ENCODE data around the gene PIK3R2. TPM values are rescaled to one million over a fixed set of nuclear protein-coding genes. Genes with fewer than 3 reads are reported as not detected.

PIK3R2 gene
- polyA plus RNA-seq, 1 donor (not counting 4 experiments of a cell fraction or from before 2014, with no cell fraction given): 13.9 TPM

- Histone ChIP-seq H3K9ac (ENCODE audit: control insufficient read depth, extremely low read depth, insufficient read depth, low read length) (no peak overlapping the region), H3K27me3 (ENCODE audit: control insufficient read depth, extremely low read depth, insufficient read depth, low read length) (peaks cover 10% of the 10 kb centered on the region), H3K36me3 (ENCODE audit: control insufficient read depth in 2 of 2, extremely low read depth in 1 of 2, insufficient read depth in 2 of 2, low read length in 2 of 2) (no peaks in the 10 kb centered on the region), H3K79me2 (ENCODE audit: control insufficient read depth, insufficient read depth, low read length) (no peaks in the 10 kb centered on the region), H3K27ac (ENCODE audit: control insufficient read depth, insufficient read depth, low read length) (no peak overlapping the region), H3K9me1 (ENCODE audit: control insufficient read depth, extremely low read depth, insufficient read depth, low read length) (no peaks in the 10 kb centered on the region), H3K4me2 (ENCODE audit: control insufficient read depth, extremely low read depth, insufficient read depth, low read depth, low read length) (no peak overlapping the region), H3K9me3 (ENCODE audit: control insufficient read depth, low read depth, low read length) (no peaks in the 10 kb centered on the region), H3K4me3 (ENCODE audit: control insufficient read depth in 2 of 3, extremely low read depth in 1 of 3, insufficient read depth in 2 of 3, low read depth in 1 of 3, low read length in 3 of 3) (no peak overlapping the region), H3K4me1 (ENCODE audit: control insufficient read depth, extremely low read depth, insufficient read depth, low read length) (peaks cover 16% of the 10 kb centered on the region), H4K20me1 (ENCODE audit: control insufficient read depth, extremely low read depth, insufficient read depth, low read length) (no peaks in the 10 kb centered on the region), H2AFZ (ENCODE audit: control insufficient read depth, low read length) (no peak overlapping the region)
- DNase-seq (ENCODE audit: low read depth, low spot score) (no peak), FAIRE-seq (no peak)
- dilution Hi-C loops (cut with MboI; ENCODE audit: extremely low pct_ligation_motif_present, low sequenced_read_pairs): no loop called here
- no peak for TF ChIP-seq EZH2 (IDR thresholded peaks at IDR 0.05; ENCODE audit: low read length)
- TF ChIP-seq, protein P1, sequence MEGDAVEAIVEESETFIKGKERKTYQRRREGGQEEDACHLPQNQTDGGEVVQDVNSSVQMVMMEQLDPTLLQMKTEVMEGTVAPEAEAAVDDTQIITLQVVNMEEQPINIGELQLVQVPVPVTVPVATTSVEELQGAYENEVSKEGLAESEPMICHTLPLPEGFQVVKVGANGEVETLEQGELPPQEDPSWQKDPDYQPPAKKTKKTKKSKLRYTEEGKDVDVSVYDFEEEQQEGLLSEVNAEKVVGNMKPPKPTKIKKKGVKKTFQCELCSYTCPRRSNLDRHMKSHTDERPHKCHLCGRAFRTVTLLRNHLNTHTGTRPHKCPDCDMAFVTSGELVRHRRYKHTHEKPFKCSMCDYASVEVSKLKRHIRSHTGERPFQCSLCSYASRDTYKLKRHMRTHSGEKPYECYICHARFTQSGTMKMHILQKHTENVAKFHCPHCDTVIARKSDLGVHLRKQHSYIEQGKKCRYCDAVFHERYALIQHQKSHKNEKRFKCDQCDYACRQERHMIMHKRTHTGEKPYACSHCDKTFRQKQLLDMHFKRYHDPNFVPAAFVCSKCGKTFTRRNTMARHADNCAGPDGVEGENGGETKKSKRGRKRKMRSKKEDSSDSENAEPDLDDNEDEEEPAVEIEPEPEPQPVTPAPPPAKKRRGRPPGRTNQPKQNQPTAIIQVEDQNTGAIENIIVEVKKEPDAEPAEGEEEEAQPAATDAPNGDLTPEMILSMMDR (optimal IDR thresholded peaks at IDR 0.05 in 1 of 3, IDR thresholded peaks at IDR 0.05 in 1 of 3, conservative IDR thresholded peaks at IDR 0.05 in 1 of 3; ENCODE audit: extremely low read depth in 1 of 3, insufficient read depth in 2 of 3, low read length in 3 of 3): no peak
Measured at GRCh38 chr19:18113827-18114226, 39.1 kb upstream of the PIK3R2 start.

DNA sequence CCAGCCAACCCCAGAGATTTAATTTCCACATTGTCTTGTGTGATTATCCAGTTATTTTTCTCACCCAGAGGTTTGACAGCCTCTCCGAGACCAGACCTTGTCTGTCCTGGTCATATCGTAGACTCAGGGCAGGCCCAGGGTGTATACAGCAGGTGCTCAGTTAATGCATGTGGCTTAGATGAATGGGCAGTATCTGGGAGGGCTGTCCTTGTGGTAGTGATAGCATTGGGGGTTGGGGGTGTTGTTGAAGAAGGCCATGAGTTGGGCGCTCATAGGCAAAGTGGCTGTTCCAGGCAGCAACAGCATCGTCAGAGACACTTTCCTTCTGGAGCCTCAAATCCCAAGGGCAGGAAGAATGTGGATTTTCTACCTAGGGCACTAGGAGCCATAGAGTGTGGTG is 38.5 kb upstream of the PIK3R2 start:
- H2AFZ ChIP-seq (ENCODE audit: control insufficient read depth, low read length): no peak overlapping the region
- FAIRE-seq: no peak
- no peaks in the 10 kb centered on the region for H3K9me1 ChIP-seq (ENCODE audit: control insufficient read depth, extremely low read depth, insufficient read depth, low read length)
- no peak overlapping the region for H3K27ac ChIP-seq (ENCODE audit: control insufficient read depth, insufficient read depth, low read length)
- peaks cover 19% of the 10 kb centered on the region for H3K4me1 ChIP-seq (ENCODE audit: control insufficient read depth, extremely low read depth, insufficient read depth, low read length)
- no peaks in the 10 kb centered on the region for H3K79me2 ChIP-seq (ENCODE audit: control insufficient read depth, insufficient read depth, low read length)
- H3K9me3 ChIP-seq (ENCODE audit: control insufficient read depth, low read depth, low read length): no peaks in the 10 kb centered on the region
- peaks cover 7% of the 10 kb centered on the region for H3K27me3 ChIP-seq (ENCODE audit: control insufficient read depth, extremely low read depth, insufficient read depth, low read length)
- no peak overlapping the region for H3K9ac ChIP-seq (ENCODE audit: control insufficient read depth, extremely low read depth, insufficient read depth, low read length)
- H3K4me2 ChIP-seq (ENCODE audit: control insufficient read depth, extremely low read depth, insufficient read depth, low read depth, low read length): no peak overlapping the region
- no peaks in the 10 kb centered on the region for H3K36me3 ChIP-seq (ENCODE audit: control insufficient read depth in 2 of 2, extremely low read depth in 1 of 2, insufficient read depth in 2 of 2, low read length in 2 of 2)
- no peak for DNase-seq (ENCODE audit: low read depth, low spot score)
- H4K20me1 ChIP-seq (ENCODE audit: control insufficient read depth, extremely low read depth, insufficient read depth, low read length): no peaks in the 10 kb centered on the region
- no peak overlapping the region for H3K4me3 ChIP-seq (ENCODE audit: control insufficient read depth in 2 of 3, extremely low read depth in 1 of 3, insufficient read depth in 2 of 3, low read depth in 1 of 3, low read length in 3 of 3)
- TF ChIP-seq, protein P1 (optimal IDR thresholded peaks at IDR 0.05 in 1 of 3, IDR thresholded peaks at IDR 0.05 in 1 of 3, conservative IDR thresholded peaks at IDR 0.05 in 1 of 3; ENCODE audit: extremely low read depth in 1 of 3, insufficient read depth in 2 of 3, low read length in 3 of 3): no peak
- no peak for TF ChIP-seq EZH2 (IDR thresholded peaks at IDR 0.05; ENCODE audit: low read length)
- dilution Hi-C loops (cut with MboI; ENCODE audit: extremely low pct_ligation_motif_present, low sequenced_read_pairs): no loop called here

Measured in keratinocyte (primary cell).